ENCODE results near the gene PDLIM4.

- TF ChIP-seq CTCF (IDR thresholded peaks at IDR 0.05; ENCODE audit: insufficient read depth, low read depth, low read length) (no peak), EZH2 (IDR thresholded peaks at IDR 0.05; ENCODE audit: insufficient read depth, low read length) (no peak)
These were observed 3.0 kb upstream of the PDLIM4 start for GRCh38 chr5:132254321-132254977.

Data from astrocyte (in vitro differentiated cells and primary cell).